T-helper 2 cell treated with Interferon-gamma antibody and Interleukin-4, amounts not matched to agents 100 ng/mL and 5 ng/mL, for 36 hours (primary cell): ENCODE data around the gene CALY. TPM values are rescaled to one million over a fixed set of nuclear protein-coding genes. Genes with fewer than 3 reads are reported as not detected.
"Not testable (repeated sequence)": the region's sequence is repeated elsewhere in the genome, so short reads cannot be mapped to it uniquely, and the experiment has no call there.

ENCODE experiments used
- intact Hi-C: fragments of 100-400 bp; cut with micrococcal nuclease; formaldehyde crosslinking; loops from one replicate; pipeline ENCODE4 v1.15.1; 2023
- total RNA-seq: library from RNA; stranded (reverse); gene quantifications from 2 replicates; pipeline ENCODE4 v1.2.3, GENCODE V29; 2022

CALY gene, protein sequence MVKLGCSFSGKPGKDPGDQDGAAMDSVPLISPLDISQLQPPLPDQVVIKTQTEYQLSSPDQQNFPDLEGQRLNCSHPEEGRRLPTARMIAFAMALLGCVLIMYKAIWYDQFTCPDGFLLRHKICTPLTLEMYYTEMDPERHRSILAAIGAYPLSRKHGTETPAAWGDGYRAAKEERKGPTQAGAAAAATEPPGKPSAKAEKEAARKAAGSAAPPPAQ
- not detected in 2 replicates for total RNA-seq

- intact Hi-C loops: no loop called here
These were observed at the start of gene CALY for GRCh38 chr10:133336577-133337369. TSS of gene CALY (minus strand) at chr10:133336896. CDS start at chr10:133328989, 7,907 bp downstream.

GRCh38 chr10:133385214-133385613 is 48.5 kb upstream of the CALY start:
- intact Hi-C loops: no loop called here

GRCh38 chr10:133384071-133384470 is 47.4 kb upstream of the CALY start:
- intact Hi-C loops: no loop called here

DNA sequence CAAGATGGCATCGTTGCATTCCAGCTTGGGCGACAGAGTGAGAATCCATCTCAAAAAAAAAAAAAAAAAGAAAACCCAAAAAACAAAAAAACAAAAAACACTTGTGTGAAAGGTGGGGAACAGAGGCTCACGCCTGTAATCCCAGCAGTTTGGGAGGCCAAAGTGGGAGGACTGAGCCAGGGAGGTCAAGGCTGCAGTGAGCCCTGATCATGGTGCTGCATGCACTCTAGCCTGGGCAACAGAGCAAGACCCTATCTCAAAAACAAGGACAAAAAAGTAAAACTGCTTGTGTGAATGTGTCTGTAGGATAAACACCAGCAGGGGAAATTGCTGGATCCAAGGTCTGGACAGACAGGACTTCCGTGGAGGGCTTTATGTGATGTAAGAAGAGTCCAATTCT is 46.9 kb upstream of the CALY start:
- intact Hi-C loops: no loop called here

- intact Hi-C loops: no loop called here
These were observed 44.3 kb upstream of the CALY start for GRCh38 chr10:133381036-133381435.

GRCh38 chr10:133379801-133380666 is 43.3 kb upstream of the CALY start:
- intact Hi-C loops: no loop called here

DNA sequence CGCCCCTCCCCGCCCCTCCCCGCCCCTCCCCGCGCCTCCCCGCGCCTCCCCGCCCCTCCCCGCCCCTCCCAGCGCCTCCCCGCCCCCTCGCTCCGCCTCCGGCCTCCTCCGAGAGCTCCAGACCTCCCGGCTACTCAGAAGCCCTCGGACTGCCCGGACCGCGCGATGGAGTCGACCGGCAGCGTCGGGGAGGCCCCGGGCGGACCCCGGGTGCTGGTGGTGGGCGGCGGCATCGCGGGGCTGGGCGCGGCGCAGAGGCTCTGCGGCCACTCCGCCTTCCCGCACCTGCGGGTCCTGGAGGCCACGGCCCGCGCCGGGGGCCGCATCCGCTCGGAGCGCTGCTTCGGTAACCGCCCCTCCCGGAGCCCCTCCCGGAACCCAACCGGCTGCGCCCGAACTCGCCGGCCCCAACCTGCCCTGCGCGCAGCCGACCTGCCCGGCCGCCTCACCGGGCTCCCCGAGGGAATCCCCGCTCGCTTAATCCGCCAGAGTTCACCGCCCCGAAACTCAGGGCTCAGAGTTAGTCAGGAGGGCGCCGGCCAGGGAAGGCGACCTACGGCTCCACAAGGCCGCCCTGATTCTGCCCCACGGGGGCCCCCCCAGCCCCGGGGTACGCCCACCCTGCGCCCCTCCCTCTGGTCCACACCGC is 42.6 kb upstream of the CALY start, which contains the start of gene PAOX:
TSS of gene PAOX (plus strand) at position 111 of the 649 bp plus-strand sequence. CDS start at position 166, 55 bp downstream.
- intact Hi-C loops: no loop called here

- intact Hi-C loops: loop anchor here (1.0 kb wide), 3 partner anchors 16 to 102 kb away; partner anchors contain the start of genes ADAM8 and MTG1
These were observed 41.8 kb upstream of the CALY start for GRCh38 chr10:133378251-133379096.

DNA sequence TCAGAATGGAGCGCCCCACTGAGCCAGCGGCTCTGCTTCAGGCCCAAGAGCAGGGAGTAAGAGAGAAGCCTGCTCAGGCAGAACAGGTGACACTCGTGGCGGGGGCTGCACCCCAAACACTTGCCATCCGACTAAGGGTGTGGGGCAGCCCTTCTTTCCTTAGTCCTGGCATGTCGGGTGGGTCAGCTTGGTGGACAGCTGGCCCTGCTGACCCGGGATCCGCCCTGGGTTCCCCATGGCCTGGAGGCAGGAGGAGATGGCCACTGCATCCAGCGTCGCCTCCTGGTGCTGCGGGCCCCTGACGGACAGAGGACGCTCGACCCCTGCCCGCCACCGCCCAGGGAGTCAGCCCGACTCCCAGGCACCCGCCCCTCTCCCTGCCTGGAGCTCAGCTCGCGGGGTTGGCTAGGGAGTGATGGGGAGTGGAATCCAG is 41.1 kb upstream of the CALY start:
- intact Hi-C loops: loop anchor here (1.0 kb wide), 3 partner anchors 16 to 102 kb away; partner anchors contain the start of genes ADAM8 and MTG1

DNA sequence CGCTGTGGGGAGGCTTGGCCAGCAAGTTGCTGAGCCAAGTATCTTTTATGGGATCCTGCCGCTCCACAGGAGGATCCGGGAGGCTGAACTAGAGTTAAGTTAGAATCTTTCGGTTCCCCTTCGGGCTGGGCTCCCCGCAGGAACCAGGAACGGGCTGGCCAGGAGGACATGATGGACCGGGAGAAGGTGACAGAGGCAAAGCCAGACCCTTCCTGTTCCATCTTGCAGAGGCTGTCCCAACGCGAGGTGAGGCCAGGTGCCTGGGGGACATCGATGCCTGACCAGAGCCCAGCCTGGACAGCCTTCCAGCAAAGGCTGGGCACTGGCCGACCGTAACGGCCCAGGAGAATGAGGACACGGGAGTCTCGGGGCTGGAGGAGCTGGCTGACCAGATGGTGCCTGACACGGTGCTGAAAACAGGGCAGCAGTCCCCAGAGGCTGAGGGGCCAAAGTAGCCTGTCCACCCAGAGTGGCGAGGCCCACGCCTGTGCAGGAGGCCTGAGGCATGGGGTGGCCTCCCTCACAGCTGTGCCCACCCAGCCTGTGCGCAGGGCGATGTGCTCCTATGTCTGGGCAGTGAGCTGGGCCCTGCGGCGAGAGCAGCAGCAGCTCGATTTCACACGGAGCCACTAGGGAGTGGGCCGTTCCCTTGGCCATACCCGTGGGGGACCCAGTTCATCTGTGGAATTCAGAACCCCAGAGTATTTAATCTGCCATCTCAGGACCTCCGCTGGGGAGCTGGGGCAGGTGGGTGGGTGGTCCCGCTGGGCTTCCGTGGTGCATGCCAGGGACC is 40.5 kb upstream of the CALY start:
- intact Hi-C loops: no loop called here

DNA sequence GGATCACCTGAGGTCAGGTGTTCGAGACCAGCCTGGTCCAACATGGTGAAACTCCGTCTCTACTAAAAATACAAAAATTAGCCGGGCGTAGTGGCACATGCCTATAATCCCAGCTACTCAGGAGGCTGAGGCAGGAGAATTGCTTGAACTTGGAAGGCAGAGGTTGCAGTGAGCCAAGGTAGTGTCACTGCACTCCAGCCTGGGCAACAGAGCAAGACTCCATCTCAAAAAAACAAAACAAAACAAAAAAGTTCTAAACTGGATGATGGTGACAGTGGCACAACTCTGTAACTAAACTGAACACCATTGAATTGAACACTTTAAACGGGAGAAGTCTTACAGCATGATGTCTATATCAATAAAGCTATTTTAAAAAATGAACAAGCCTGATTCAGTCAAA is 39.5 kb upstream of the CALY start:
- intact Hi-C loops: not testable (repeated sequence)

DNA sequence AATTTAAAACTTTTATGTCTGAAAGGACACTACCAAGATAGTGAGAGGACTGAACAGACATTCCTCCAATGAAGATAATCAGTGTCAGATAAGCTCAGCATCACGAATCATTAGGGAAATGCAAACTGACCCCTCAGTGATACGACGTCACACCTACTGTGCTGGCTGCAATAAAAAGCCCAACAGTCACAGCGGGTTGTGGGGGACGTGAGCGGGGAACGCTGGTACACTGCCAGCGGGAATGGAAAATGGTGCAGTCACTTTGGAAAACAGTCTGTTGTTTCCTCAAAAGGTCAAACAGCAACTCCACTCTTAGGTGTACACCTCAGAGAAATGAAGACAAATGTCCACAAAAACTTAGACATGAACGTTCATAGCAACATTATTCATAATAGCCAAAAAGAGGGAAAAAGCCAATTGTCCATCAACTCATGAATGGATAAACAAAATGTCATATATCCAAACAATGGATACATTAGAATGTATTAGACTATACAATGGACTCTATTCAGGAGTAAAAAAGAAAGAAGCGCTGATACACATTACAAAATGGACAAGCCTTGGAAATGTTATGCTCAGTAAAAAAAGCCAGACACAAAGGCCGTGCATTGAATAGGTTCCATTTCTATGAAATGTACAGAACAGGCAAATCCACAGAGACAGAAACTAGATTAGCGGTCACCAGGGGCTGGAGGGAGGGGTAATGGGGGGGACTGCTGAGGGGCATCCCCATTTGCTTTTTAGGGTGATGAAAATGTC is 38.8 kb upstream of the CALY start:
- intact Hi-C loops: no loop called here

GRCh38 chr10:133373174-133374090 is 36.7 kb upstream of the CALY start, which contains the start of gene ECHS1:
TSS of gene ECHS1 (minus strand) at chr10:133373354. CDS start at chr10:133373333, 21 bp downstream.
- intact Hi-C loops: loop anchor here (1.0 kb wide), 3 partner anchors 13 to 64 kb away; partner anchors contain the start of gene MTG1

GRCh38 chr10:133372507-133372906 is 35.8 kb upstream of the CALY start:
- intact Hi-C loops: no loop called here

DNA sequence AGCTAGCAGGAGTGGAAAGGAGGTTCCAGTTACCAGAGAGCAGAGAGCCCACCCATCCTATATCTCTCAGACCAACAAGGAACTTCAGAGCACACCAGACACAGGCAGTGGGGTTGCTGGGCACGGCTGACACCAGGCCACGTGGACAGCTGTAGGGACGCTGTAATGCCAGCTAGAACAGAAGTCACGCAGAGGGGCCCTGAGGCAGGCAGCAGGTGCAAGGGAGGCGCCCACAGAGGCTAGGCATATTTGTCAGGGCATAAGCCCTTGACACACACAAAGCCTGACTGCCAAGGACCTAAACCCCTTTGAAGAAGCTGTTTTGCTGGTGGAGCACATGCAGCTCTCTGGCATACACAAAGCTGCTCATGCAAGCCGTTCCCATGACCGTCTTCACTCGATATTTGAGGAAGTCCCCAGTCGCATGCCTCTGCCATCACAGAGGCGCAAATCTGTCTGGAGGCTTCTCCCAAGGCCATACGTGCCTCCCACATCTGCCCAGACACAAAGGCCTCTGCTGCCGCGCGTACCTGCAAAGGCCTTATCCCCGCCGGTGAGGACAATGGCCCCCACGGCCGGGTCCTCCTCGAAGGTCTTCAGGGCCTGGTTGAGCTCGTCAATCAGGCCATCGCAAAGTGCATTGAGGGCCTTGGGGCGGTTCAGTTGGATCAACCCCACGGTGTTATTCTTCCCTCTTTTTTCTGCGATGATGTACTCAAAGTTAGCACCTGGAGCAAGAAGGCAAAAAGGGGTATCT is 33.5 kb upstream of the CALY start:
- intact Hi-C loops: no loop called here

DNA sequence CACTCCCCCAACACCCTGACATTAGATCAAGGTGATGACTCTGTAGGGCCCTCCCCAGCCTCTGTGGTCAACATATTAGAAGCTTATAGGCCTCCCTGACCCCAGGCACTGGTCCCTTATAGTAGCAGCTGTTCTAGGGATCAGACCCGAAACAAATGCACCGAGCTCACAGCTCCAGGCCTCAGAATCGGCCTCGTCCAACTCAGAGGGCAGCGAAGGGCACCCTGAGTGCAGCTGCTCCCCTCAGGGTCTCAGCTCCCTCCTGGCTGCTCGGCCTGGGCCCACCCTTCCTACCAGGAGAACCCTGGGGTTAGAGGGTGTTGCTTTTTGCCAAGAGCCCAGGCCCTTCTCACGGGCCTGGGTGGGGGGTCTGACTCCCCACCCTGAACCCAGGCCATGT is 31.5 kb upstream of the CALY start:
- intact Hi-C loops: no loop called here
